Stimulated activated CD8-positive, alpha-beta memory T cell treated with anti-CD3 and anti-CD28 coated beads, Interleukin-15, amount 100 ng/mL, for 48 hours (primary cell): ENCODE results near the gene CCN2.
"Not testable (repeated sequence)": the region's sequence is repeated elsewhere in the genome, so short reads cannot be mapped to it uniquely, and the experiment has no call there.

Experiments
- DNase-seq, 2 donors: peaks; one replicate each; pipeline ENCODE4 v3.0.0-alpha.2; 2020; ENCODE audit warnings: low read depth in 2 of 2

The CCN2 gene

DNA sequence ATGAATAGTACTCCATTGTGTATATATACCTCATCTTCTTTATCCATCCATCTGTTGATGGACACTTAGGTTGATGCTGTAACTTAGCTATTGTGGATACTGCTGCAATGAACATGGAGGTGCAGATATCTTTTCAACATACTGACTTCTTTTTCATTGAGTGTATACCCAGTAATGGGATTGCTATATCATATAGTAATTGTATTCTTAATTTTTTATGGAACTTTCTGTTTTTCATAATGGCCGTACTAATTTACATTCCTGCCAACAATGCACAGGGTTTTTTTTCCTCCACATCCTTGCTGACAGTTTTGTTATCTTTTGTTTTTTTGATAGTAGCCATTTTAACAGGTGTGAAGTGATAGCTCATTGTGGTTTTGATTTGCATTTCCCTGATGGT lies 5.2 kb downstream of the CCN2 start:
- DNase-seq = no peak

DNA sequence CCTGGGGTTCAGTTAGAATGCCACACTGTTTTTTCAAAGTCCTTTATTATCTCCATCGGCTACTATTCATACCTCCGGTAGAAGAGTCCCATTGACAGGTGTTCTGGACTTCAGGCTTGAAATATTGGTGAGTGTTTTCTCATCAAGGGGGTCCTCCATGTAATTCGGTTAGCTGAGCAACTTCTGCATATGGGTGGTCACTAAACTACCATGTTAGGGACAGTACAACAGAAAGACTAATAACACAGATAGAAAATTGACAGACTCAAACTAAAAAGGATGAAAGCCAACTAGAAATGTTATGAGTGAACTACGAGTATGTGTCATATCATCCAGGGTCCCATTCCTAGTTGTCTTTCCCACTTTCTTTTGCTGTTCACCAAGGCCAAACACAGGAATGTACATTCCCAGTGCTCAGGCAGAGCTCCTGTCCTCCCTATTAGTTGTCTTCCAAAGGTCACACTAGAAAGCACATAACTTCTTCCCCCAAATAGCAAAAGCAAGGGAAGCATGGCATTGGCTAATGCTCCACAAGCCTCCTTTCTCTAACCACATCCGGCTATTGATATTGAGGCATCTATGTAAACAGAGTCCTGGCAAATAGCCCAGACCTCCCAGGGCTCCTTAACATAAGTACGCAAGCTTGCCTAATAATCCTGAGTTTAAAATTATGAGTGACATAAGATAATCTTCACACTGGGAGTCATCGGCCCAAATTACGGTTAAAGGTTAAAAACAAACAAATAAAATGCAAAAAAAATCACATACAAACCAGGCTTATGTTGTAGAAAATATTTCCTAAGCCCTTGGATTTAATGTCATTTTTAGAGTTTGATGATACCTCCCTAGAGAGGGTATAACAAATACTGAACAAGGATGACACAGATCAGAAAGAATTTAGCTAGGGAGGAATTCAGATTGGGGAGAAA lies 13.2 kb downstream of the CCN2 start:
- DNase-seq = no peak

DNA sequence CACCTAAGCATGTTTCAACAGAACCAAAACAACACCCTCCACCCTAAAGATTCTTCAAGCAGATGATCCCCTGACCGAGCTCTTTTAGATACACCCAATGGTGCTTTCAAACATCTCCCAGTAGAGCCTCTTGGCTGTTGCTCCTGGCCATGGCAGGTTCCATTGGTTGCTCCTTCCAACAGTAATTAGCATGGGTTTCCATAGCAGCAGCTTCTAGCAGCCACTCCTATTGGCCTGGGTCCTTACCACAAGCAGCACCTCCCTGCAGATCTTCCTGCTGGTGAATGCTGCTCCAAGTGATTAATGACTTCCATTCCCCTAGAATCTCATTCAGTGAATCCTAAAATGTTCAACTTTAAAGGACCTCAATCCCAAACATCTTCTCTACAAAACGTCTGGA lies 13.9 kb downstream of the CCN2 start:
- DNase-seq = no peak

DNA sequence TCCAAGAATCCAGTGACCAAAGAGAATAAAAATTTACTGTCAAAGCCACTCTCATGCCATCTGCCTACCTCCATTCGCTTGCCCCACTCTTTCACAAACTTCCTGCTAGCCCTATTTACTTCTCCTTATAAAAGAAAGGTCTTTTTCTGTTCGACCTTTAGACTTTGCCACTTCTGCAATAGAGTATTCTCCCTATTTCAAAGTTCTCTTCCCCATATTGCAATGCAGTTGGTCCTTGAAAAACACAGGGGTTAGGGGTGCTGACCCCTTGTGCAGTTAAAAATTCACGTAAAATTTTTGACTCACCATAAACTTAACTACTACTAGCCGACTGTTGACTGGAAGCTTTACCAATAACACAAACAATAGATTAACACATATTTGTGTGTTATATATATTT lies 15.0 kb downstream of the CCN2 start:
- DNase-seq = no peak

DNA sequence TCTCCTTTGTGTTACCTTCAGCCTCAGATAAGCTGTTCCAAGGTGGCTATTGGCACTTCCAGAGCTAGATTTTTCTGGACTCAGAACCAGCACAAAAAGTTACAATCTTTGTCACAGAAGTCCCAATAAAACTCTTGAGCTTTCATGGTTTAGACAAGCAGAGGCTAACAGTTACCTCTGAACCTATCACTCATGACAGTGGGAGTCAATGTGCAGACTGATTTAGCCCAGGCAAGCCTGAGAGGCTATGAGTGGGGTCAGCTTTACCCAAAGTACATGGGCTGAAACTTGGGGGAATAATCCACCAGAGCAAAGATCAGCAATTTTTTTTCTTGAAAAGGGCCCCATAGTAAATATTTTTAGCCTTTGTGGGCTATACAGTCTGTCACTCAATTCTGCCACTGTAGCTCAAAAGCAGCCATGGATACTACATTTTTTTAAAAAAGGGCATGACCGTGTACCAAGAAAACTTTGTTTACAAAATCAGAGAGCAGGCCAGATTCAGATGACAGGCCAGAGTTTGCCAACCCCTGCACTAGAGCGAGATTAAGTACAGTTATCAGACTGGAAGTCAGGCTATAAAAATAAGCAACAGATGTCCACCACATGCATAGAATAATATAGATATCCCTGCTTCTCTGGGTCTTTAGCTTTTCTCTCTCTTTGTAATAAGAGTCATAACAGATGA lies 20.0 kb downstream of the CCN2 start:
- DNase-seq = no peak

DNA sequence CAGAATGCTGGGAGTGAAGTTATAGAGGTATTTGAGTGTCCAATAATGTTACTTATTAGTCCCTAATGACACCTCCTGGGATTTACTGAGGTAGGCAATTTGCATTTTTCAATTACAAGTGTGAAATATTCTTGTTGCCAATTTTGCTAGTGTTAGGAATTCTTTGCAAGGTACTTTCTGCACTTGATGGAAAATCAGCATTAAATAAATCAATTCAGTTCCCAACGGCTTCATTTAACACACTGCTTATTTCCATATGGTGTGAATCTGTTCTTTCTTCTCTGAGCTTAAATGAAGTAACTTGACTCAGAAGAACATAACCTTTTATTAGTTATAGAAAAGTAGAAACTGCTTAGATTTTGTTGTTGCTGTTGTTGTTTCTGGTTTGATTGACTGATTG lies 21.2 kb downstream of the CCN2 start:
- no peak for DNase-seq

DNA sequence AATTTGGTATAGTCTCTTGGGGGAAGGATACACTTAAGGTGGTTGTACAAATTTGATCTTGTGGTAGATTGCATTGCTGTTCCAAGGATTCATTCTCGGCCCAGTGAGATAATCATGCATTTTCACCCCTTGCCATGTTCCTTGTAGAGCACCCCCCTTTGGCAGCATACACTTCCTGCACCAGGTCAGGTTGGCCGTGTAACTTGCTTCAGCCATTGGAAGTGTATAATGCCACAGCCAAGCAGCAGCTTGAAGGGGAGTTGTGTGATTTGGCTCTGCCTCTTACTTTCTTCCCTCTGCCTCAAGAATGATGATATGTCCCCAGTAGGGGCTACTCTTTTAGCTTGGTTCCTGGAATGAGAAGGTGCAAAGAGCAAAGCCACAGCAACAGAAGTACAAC lies 21.9 kb downstream of the CCN2 start:
- DNase-seq = no peak

DNA sequence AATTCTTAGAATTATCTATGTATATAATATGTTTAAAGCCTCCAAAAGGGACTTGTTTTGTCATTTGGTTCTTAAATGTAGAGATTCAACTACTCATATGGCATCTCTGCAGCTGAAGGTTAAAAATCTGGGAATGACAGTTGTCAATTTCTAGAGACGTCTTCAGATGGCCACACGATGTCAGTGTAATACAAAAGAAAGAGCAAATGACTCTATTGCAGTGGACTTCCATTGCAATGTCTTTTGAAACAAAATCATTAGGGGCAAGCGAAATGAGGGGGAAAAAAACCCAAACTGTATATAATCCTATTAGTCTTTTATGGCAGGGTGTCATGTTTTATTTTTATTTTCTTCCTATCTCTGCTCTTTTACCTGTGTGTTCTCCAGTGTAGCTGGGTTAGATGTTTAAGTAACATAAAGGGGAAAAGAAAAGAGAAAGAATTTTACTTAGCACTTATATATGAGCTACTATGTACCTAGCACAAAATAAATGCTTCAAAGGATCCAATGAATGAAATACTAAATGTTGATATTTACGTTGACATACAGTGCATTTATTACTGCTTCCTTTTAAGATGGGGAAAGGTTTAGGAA lies 26.2 kb downstream of the CCN2 start:
- no peak for DNase-seq

DNA sequence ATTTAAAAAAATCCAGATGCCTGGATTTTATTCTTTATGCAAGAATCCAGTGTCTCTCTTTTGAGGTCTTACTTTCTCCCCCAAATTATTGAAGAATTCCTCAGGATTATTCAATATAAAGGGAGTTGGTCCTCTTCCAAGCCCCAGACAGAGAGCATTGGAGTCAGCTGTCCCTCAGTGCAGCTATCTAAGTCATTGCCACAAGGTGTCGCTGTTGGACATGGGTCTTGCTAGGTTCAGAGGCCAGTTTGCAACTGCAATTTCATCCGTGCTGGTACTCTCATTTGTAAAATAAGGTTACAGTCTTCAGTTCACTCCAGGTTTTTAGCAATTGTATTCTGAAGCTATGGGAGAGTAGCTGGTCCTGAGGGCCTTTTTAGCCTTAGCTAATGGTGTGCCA lies 27.8 kb downstream of the CCN2 start:
- DNase-seq = peak in 1 of 2 donors; percentile 18

DNA sequence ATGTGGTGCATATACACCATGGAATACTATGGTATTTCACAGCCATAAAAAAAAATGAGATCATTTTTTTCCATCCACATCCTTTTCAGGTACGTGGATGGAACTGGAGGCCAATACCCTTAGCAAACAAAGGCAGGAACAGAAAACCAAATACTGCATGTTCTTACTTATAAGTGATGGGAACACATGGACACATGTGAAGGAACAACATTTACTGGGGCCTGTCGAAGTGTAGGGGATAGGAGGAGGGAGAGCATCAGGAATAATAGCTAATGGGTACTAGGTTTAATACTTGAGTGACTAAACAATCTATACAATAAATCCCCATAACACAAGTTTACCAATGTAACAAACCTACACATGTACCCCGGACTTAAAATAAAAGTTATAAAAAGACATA lies 30.5 kb downstream of the CCN2 start:
- DNase-seq = no peak

DNA sequence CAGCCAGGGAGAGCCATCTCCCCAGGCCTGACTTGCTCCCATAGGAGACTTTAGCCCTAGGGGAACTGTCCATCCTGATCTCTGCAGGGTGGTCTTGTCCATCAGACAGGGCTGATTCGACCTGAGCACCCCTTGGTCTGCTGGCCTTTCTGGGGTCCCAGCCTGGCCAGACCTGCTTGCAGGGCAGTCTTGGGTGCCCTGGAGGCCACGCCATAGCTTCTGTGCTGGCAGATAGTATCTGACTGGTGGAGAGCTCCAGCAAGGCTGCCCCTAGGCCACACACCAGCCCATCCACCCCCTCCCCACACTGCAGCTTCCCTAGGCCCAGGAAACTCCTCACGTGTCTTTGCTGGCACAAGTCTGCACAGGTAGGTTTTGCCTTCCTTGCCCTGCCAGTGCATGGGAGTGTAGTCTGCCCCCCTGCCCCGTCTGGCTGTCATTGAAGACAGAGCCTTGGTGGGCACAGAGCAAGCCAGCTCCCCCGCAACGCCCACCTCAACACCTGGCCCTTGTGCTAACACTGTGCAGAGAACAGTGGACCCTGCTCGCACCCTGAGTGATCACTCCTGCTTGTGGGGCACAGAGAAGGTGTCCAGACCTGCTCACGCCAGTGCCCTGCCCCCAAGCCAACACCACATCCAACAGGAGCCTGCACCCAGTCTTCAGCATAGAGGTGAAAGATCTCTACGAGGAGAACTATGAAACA lies 32.4 kb downstream of the CCN2 start:
- DNase-seq = no peak

DNA sequence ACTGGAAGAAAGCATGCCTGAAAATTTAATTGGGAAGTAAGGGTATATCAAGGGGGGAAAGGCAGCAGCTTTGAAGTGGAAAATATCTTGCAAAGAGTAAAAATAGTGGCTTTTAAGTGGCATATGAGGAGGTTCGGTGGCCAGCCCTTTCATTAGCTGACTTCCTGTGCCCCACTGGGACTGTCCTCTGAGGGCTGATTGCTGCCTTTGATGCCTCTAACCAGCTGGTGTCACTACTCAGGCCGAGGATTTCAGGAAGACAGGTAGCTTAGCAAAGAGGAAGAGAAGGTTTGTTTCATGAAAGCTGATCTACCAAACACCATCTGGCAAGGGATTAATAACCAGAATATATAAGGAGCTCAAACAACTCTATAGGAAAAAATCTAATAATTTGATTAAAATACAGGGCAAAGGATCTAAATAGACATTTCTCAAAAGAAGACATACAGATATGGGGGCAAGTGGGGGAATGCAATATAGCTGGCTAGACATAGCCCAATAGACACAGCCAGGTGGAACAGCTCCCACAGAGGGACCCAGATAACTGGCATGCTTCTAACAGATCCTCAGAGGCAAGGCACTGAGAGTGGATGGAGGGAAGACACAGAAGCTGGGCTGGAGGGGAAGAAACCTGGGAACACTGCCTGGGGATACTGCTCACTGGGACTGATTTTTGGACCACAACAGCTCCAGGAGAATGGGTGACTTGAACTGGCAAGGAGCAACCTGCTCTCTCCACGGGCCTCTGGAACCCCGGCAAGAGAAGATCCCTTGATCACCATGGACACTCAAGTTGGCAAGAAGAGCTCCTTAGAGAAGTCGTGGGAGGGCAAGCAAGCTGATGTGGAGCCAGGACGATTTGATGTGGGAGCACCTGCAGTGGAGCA lies 33.2 kb downstream of the CCN2 start:
- no peak for DNase-seq

DNA sequence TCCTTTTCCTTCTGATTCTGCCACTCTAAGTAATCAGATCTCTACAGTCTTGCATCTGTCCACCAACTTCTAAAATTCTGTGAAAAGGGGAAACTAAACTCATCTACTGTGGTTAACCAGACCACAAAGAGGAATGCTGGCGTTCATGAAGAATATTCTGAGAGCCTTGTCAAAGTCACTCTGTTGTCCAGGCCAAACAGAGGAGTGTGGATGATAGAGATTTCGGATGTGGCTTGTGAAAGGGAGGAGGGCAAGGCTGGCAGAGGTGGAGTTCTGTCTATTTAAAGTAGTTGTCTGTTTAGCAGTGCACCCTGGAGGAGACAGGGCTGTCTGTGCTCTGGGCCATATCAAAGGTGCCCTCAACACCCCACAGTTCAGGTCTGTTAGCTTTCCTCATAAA lies 33.9 kb downstream of the CCN2 start:
- no peak for DNase-seq

DNA sequence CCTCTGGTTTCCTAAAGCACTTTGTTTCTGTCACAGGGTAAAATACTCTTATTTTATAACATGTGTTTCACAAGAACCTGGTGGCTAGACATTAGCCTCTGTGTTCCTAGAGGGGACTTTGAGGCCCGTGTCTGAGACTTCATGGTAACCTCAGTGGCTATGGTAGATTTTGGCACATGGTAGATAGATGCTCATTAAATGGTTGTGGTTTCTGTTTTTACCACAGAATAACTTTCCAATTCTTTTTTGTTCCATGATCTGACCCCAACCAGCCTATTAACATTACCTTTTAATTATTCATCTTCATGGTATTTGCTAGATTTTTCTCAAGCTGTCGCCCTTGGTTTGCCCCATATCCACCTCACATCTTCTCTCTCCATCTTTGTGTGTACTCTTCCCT lies 34.3 kb downstream of the CCN2 start:
- DNase-seq = no peak

DNA sequence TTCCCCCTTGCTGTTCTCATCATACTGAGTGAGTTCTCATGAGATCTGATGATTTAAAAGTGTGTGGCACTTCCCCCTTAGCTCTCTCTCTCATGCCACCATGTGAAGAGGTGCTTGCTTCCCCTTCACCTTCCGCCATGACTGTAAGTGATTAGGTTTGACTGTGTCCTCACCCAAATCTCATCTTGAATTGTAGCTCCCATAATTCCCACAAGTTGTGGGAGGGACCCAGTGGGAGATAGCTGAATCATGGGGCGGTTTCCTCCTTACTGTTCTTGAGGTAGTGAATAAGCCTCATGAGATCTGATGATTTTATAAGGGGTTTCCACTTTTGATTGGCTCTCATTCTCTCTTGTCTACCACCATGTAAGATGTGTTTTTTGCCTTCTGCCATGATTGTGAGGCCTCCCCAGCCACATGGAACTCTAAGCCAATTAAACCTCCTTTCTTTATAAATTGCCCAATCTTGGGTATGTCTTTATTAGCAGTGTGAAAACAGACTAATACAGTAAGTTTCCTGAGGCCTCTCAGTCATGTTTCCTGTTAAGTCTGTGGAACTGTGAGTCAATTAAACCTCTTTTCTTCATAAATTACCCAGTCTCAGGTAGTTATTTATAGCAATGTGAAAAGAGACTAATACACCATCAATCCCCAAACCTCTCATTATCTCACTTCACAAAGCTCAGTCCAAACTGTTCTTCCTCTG lies 34.9 kb downstream of the CCN2 start:
- DNase-seq = not testable (repeated sequence)

DNA sequence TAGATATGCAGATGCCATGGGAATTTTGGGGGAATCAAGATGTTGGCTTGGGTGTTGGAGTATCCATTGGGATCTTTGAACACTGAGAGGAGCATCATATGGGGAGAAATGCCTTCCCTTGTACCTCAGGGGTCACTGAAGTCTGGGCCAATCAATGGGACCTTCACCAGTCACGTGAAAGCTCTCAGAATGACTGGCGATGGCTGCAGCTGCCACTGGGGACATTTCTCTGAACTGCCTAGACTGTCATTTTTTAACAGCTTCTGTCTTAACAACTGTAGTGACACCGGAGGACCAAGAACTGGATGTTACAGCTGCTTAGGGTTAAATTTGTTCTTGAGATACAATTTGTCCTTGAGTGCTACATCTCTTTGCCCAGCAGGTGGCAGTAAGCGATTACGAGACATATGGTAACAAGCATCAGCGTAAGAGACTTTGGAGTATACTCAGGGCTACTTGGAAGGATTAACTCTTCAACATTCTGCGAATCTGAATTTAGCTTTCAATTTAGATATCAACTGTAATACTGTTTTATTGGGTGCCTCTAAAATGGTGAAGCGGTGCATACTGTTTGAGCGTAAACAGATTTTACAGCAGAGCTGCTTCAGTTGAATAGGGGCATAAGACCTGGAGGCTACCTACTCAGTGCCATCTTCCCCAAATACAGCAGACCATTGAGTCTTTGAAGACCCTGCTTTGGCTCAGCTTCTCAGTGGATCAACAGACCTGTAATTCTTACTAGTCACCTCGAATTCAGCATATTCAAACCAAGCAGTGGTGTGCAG lies 36.0 kb downstream of the CCN2 start:
- DNase-seq = peak; percentile 9 to 31

DNA sequence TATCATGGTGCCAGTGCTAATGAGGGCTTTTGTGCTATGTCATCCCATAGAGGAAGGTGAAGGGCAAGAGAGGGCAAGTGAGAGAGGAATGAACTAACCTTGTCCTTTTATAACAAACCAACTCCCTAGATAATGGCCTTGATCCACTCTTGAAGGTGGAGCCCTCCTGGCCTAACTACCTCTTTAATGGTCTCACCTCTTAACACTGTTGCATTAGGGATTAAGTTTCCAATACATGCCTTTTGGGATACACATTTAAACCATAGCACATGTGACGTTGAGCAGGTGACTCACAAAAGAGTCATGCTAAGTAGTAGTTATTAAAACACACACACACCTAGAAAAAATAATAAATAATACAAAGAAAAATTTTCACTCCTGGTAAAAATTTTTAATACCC lies 36.9 kb downstream of the CCN2 start:
- DNase-seq = no peak

DNA sequence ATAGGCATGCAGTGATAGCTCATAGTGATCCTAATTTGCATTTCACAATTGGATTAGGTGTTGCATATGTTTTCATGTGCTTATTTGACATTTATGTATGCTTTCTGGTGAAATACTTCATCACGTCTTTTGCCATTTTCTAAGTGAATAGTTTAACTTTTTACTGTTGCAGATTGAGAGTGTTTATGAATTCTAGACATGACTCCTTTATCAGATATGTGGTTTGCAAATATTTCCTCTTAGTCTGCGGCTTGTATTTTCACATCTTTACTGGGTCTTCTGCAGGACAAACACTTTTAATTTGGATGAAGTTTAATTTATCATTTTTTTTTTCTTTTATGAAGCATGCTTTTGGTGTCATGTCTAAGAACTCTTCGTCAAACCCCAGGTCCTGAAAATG lies 39.2 kb downstream of the CCN2 start:
- DNase-seq = no peak

DNA sequence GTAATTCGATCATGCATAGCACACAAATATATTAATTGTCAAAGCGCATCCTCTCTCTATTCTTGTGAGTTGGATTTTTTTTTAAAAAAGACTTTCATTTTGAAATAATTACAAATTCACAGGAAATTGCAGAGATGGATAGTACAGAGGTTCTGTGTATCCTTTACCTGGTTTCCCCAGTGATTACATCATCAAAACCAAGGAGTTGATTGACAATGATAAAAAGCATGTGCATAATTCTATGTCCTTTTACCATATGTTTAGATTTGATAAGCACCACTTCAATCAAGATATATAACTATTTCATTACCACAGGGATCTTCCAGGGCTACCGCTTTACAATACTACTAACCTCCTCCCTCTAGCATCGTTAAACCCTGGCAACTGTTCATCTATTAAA lies 40.2 kb downstream of the CCN2 start:
- DNase-seq = no peak

DNA sequence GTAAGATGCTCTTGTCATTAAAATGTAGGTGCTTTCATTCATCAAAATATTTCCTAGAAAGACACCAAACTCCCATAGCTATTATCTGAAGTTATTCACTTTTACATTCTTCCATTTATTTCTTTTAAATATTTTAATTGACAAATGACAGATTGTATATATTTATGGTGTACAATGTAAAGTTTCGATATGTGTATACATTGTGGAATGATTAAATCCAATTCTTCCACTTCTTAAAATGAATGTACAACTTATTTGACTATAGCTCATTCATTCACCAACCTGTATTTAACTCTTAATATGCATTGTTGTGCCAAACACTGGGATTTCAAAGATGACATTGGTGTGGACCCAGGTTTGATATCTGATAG lies 41.0 kb downstream of the CCN2 start:
- no peak for DNase-seq
